ENCODE results near the gene INTS14. TPM values are rescaled to one million over a fixed set of nuclear protein-coding genes. Genes with fewer than 3 reads are reported as not detected.
"Not testable (repeated sequence)": the region's sequence is repeated elsewhere in the genome, so short reads cannot be mapped to it uniquely, and the experiment has no call there.

Gene INTS14
- total RNA-seq, 1 donor from 2014 or later: 35.7 TPM

DNA sequence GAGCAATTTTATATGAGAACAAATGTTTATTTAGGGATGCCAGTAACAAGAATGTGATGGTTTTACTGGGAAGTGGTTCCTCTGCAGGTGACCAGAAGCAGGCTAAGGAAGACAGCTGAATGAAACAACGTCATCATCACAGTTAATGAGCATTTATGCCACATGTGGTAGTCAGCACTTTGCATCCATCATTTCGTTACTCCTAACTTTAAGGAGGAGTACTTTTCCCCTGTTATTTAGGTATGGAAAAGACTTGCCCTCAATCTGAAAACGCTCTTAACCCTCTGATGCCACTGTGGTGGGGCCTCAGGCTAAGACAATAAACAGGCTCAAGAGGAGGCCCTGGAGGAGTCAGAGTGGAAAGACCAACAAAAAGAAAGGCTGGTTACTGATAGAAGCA lies 31.2 kb downstream of the INTS14 start:
- DNase-seq (ENCODE audit: low spot score): no peak

DNA sequence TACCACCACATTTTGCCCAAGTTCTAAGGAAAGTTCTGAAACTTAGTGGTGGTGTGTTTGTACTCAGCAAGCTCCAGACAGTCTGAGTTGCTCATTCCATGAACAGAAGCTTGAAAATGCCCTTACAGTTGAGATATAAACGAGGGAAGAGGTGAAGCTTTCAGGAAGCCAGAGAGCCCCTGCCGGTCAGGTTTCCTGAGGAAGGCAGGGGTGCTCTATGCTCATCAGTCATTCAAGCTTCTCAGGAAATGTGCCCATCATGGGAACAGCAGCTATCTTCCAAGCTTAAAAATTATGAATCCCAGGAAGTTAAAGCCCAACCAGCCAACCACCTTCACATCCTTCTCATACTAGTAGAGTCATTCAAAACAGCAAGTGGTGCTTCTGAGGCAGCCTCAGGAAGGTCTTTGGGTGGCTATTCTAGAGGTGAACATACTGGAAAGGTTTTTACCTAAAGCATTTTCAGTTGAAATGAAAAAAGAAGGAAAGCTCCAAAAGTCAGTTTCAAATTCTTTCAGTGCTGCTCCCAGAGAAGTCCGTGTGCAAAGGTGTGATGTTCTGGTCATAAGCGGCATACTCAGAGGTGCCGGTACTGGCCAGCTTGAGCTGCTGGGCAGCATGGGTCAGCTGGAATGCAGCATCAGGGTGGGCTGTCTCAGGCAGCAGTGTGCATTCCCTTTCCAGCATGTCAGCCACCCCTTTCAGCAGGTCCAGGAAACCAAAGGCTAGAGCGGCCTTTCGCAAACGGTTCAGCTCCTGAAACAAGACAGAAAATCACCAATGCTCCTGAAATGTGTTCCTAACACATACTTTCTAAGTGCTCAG lies 31.8 kb downstream of the INTS14 start:
- DNase-seq (ENCODE audit: low spot score): no peak

DNA sequence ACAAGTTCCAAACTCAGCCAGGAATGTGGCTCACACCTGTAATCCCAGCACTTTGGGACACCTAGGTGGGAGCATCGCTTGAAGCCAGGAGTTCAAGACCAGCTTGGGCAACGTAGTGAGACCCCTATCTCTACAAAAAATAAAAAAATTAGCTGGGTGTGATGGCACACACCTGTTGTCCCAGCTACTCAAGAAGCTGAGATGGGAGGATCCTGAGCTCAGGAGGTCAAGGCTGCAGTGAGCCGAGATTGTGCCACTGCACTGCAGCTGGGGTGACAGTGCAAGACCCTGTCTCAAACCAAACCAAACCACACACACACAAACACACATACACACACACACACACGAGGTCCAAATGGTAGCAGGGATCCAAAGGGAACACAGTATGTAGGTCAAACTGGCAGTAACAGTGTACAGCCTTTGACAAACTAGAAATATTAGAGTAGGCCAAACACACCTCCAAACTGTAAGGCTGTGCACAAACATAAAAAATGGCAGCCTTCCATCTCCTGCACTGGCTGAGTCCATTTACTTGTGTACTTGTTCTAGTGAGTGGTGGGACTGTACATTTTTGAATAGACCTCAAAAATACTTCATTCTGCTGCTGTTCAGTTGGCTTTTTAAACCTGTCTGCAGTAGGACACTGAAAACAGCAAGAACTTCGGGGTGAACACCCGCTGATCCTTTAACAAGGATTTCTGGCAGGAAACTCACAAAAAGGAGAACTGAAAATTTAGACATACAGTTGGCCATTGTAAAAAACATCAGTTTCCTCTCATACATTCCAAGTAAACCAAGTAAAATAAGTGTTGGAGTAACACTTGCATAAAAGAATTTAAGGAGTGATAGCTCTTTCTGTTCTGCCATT lies 33.6 kb downstream of the INTS14 start:
- DNase-seq (ENCODE audit: low spot score): no peak

DNA sequence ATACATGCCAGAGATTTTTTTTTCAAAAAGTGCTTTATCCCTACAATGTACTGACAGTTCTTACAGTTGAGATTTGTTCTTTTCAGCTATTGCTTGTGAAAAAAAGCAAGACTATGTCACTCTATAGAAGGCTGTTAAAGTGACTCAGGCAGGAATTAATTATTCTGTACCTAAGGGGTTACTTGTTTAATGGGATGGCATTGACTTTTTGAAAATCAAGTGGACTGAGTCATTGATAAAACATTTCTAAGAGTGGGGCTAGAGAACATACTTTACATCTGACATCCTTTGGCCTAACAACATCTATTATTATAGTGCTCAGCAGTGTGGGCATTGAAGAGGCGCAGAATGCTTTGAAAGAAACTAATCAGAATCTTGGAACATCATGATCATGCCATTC lies 34.3 kb downstream of the INTS14 start:
- no peak for DNase-seq (ENCODE audit: low spot score)

DNA sequence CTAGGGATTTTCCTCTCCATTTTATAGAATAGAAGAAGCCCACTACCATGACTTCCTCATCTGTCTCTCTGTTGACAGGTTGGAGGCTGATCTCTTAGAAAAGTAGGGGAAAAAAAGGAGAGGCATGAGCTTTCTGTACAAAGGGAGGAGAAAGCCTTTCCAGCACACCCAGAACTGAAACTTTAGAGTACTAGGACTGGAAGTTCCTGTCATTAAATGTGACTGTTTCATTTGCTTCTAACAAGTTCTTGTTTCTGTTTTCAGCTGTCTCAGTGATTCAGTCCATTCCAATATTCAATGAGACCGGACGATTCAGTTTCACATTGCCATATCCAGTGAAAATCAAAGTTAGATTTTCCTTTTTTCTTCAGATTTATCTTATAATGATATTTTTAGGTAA lies 39.0 kb downstream of the INTS14 start:
- no peak for DNase-seq (ENCODE audit: low spot score)

DNA sequence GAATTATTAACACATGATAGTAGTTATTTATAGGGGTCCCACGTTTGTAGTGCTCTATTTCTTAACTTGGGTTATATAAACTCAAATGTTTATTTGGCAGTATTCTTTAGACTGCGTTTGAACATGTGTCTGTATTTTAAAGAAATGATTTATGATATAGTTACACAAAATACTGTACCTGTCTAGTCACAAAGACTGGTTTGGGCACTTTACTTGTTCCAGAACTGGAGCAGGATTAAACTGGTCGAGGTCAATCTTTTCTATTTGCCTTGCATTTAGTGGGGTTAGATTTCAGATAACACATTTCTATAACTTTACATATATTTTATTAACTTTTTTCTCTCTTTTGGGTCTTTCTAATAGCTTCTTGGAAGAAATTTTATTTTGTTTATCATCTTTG lies 41.2 kb downstream of the INTS14 start:
- no peak for DNase-seq (ENCODE audit: low spot score)

DNA sequence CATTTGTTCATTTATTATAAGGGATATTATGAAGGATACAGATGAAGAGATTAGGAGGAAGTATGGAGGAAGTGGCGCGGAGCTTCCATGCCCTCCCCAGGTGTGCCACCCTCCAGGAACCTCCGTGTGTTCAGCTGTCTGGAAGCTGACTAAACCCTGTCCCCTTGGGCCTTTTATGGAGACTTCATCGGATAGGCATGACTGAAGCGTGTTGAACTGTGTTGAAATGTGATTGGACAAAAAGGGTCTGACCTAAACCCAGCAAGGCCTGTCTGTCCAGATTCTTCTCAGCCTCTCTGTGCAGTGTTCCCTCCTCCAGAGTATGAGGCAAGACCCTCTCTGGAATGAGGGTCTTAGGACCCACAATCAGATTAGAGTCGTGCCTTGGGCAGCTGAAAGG lies 49.0 kb downstream of the INTS14 start:
- DNase-seq (ENCODE audit: low spot score): no peak

DNA sequence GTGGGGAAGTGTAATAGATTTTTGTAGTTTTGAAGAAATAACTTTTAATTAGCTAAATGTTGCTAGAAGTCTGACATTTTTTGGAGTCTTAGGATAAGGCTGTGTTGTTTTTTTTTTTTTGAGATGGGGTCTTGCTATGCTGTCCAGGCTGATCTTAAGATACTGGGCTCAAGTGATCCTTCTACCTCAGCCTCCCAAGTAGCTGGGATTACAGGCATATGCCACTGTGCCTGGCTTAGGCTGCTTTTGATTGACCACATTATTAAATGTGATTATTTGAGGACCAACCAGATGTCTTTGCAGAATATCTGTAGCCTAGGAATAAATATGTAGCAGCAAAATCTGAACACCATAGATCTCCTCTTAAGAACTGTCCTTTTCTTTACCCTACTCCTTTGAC lies 51.0 kb downstream of the INTS14 start:
- DNase-seq (ENCODE audit: low spot score): no peak

DNA sequence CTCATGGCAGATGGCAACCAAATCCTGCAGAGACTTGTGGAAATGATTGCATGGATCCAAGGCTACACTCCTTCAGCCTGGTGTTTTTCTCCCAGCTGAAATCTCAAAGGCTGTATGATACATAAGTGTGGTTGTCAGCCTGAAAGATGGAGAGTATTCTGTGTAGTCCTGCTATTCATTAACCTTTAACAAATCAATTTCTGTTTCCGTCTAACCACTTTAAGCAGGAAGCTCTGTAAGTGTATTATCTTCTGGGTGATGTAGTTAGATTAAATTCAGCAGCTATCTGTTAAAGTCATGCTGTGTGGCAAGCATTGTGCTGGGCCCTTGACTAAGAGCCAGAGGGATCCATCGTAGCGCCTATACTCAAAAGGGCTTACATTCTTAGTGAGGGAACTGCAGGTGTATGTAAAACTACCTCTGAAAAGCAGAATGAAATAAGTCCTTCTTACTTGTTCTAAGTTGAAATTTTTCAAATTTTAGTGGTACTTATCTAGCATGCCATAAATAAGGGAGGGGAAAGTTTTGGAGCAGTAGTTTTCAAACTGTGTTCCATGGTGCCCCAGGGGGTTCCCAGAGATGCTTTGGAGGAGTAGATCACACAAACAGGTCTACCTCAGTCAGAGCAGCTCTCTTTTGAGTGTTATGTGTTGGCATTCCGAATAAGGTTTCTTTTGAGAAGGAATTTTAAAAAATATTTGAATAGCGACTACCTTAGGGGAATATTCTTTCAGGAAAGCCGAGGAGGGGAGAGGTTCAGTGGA lies 51.8 kb downstream of the INTS14 start:
- no peak for DNase-seq (ENCODE audit: low spot score)

DNA sequence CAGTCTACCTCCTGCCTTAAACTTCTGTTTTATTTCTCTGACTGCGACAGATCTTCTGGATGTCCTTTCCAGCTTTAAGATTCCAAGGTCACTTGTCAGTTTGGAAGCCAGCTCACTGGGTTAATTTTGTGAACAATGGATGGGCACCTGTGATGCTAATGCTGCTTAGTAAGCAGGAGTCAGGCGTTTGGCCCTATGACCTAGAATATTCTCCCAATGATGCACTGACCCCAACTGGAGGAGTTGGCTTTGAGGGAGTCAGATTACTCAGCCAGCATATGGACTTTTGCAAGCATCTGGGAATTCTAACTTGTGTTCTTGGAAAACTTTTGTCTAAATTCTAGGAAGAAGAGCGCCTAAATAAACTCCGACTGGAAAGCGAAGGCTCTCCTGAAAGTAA lies 52.6 kb downstream of the INTS14 start:
- no peak for DNase-seq (ENCODE audit: low spot score)

DNA sequence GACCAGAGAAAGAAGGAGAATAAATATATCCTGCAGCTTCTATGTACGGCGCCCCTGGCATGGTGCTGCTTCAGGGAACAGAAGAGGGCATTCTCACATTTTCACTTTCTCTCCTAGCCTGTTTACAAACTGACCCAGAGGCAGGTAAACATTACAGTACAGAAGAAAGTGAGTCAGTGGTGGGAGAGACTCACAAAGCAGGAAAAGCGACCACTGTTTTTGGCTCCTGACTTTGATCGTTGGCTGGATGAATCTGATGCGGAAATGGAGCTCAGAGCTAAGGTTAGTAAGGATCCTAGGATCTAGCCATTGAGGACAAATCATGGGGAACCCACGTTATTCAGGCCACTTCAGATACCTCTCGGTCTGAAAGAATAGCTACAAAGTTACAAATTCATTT lies 54.3 kb downstream of the INTS14 start:
- no peak for DNase-seq (ENCODE audit: low spot score)

DNA sequence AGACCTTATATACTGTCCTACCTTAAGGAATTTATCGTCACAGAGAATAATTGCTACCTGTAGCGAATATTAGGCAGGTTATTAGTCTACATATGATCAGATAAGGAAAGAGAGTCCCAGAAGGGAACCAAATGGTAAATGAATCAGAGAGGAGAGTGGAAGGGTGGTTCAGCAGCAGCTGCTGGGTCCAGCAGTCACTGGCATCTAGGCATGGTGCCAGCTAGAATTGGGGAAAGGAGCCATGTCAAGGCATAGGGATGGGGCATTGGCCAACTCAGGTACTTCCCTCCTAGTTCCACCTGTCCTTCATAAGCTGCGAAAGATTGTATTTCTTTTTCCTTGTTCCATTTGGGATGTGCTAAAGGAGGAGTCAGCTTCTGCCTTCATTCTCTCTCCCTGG lies 57.2 kb downstream of the INTS14 start:
- DNase-seq (ENCODE audit: low spot score): no peak

DNA sequence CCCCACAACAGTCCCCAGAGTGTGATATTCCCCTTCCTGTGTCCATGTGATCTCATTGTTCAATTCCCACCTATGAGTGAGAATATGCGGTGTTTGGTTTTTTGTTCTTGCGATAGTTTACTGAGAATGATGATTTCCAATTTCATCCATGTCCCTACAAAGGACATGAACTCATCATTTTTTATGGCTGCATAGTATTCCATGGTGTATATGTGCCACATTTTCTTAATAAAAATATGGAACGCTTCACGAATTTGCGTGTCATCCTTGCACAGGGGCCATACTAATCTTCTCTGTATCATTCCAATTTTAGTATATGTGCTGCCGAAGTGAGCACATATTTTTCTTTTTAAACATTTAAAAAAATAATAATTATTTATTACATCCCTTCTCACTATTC lies 58.1 kb downstream of the INTS14 start:
- DNase-seq (ENCODE audit: low spot score): not testable (repeated sequence)

DNA sequence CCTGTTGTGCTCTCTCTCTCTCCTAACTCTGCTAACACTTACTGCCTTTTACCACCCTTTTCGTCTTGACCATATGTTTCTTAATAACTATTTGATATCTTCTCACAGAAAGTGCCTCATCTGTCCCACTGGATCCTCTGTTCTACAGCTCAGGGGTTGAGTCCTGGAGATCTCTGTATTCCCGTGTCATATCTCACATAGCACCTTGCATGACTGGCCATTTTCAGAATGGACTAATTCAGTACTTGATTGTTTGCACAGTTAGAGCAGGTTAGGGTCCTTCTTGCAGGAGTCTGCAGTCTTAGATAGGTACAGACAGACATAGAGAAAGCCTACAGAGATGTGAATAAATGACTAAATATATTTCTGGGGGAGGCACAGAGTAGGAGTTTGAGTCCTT lies 59.7 kb downstream of the INTS14 start:
- no peak for DNase-seq (ENCODE audit: low spot score)

DNA sequence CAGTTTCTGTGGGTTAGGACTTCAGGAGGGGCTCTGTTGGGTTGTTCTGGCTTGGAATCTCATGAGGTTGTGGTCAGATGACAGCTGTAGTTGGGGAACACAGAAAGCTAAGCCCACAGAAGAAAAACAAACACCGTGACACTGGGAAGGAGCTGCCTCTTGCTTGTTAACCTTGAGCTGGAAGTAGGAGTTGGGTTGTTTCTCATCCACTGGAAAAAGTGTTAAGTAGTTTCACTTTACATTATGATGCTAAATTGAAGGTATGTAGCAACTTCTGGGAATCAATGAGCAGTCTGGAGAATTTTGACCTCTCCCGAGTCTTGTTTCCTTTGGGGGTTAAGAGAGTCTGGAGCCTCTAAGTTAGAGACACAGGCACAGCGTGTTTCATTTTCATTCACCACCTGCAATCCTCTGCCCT lies 60.2 kb downstream of the INTS14 start:
- DNase-seq (ENCODE audit: low spot score): no peak

DNA sequence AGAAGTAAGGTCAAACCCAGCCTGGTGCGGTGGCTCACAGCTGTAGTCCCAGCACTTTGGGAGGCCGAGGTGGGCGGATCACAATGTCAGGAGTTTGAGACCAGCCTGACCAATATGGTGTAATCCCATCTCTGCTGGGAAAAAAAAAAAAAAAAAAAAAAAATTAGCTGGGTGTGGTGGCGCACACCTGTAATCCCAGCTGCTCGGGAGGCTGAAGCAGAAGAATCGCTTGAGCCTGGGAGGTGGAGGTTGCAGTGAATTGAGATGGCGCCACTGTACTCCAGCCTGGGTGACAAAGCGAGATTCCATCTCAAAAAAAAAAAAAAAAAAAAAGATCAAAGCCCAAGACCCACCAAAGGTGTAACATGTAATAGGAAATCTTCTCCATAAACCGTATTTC lies 61.6 kb downstream of the INTS14 start:
- not testable (repeated sequence) for DNase-seq (ENCODE audit: low spot score)

DNA sequence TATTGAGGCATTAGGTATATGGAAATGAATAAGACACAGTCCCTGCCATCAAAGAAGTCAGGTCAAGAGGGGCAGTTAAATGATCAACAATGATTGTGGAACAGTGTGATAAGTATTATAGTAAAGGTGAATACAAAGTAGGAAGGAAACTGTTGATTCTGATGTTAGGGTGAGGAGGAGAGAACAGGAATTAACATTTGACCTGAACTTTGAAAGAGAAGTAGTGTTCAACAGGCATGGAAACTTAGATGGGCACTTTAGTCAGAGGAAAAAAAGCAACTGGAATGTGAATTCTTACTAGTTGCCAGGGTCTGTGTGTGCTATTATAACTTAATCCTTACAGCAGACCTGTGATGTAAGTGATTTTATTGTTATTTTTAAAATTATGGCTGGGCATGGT lies 63.1 kb downstream of the INTS14 start:
- no peak for DNase-seq (ENCODE audit: low spot score)

DNA sequence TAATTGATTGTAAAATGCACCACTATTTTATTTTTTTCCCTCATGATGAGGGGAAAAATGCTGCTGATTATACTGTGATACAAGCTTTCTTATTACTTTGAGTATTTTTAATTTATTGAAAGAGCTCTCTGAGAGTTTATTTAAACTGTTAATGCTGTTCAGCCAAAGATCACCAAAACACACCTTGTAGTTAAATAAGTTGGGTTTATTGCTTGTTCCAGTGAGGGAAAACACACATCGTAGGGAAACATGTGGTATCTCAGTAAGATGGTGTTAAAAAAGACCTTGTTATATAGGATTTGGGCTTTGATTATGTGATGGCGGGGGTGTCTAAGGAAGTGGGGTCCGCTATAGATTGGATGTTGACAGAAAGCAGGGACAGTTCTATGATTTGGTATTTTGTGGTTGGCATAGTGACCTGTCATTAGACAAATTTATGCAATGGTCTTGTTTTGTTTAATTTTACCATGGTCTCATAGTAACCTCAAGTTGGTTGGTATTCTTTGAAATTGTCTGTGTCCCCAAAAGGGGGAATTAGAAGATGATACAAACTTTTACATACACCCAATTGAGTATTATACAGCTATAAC lies 69.6 kb downstream of the INTS14 start:
- no peak for DNase-seq (ENCODE audit: low spot score)

DNA sequence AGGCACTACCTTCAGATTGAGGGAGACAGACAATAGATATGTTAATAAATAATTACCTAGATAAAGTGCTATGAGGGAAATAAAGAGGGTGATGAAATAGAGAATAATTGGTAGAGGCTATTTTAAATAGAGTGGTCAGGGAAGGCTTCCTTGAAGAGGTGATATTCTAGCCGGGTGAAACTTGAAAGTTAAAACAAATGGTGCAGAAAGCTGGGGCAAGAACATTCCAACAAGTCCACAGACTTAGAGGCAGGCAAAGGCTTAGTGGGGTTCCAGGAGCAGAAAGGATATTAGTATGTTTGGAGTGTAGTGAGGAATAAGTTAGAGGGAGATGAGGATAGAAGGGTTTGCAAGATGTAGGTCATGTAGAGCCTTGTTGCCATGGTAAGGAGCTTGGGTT lies 70.6 kb downstream of the INTS14 start:
- no peak for DNase-seq (ENCODE audit: low spot score)

DNA sequence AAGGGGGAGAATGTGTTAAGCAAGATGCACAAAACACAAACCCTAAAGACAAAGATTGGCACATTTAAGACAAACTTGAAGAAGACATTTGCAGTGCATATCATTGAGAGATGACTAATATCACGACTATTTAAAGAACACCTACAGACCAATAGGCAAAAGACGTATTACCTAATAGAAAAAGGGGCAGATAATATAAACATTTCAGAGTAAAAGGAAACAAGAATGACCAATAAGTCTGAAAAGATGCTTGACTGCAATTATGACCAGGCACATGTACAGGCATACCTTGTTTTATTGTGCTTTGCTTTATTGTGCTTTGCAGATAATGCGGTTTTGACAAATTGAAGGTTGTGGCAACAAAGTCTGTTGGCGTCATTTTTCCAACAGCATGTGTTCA lies 75.7 kb downstream of the INTS14 start:
- DNase-seq (ENCODE audit: low spot score): no peak

DNA sequence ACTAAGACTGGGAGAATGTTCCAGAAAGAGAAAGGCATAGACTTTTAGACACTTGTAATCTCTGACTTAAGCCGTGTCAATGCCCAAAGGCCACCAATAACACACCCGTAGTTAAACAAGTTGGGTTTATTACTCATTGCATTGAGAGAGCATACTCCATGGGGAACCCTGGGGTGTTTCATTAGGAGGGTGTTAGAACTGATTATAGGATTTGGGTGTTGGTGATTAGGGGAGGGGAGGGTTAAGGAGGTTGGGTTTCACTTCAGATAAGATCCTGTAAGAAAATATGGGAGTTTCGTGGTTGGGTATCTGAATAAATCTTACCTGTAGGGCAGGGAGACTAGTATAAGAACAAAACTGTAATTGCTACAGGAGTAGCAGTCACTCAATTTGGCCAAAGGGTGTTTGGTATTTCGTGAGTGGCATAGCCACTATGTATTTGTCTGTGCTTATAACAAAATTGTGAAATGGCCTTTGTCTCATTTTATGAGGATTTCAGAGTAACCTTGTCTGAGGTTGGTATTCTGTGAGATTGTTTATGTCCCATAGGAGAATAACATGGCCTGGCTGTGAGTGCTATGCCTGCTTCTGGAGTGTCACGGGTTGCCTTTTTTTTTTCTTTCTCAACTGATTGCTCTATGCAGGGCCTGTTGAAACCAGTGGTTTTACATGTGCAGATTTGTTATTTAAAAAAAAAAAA lies 77.7 kb downstream of the INTS14 start:
- no peak for DNase-seq (ENCODE audit: low spot score)

DNA sequence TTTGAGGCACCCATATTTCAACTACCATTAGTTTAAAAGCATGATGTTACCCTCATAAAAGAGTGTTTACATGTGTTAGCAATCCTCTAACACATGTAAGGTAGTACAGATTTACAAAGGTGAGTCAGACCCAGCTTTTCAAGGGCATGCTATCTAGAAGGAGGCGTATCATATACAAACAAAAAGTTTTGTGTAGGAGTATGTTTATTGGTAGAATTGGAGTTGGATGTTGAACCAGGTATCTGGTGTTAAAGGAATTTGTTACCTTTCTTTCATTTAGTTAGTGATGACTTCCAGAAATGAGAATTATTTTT lies 78.2 kb downstream of the INTS14 start:
- no peak for DNase-seq (ENCODE audit: low spot score)
